Body of pancreas (tissue), 4 donors: Measurements from ENCODE around the gene MRAP.

ENCODE experiments used
- CTCF ChIP-seq, 7 experiments: fragments of 450-650 bp in 4 of 7; fragments of 200-600 bp in 3 of 7; sonication (generic) in 3 of 7; IDR thresholded peaks; one replicate each; pipeline ENCODE4 v1.5.1; 2016 to 2019; ENCODE audit warnings: antibody characterized with exemption in 7 of 7
- POLR2A ChIP-seq, 3 donors: fragments of 450-650 bp; IDR thresholded peaks; one replicate each; pipeline ENCODE4 v1.6.1; 2016; ENCODE audit warnings: antibody characterized with exemption in 3 of 3, mild to moderate bottlenecking in 2 of 3

- TF ChIP-seq CTCF (IDR thresholded peaks at IDR 0.05): no peak
- no peak for TF ChIP-seq POLR2A (IDR thresholded peaks at IDR 0.05)
These were observed 27.9 kb upstream of the MRAP start for GRCh38 chr21:32270748-32271147.
